Stimulated activated CD4-positive, alpha-beta T cell treated with anti-CD3 and anti-CD28 coated beads, Interleukin-1b, Interleukin-23, amount 100 ng/mL, for 4 hours (primary cell): ENCODE data around the gene VENTX.
"Not testable (repeated sequence)": the region's sequence is repeated elsewhere in the genome, so short reads cannot be mapped to it uniquely, and the experiment has no call there.

Experiments used
- DNase-seq, 2 donors: peaks; one replicate each; pipeline ENCODE4 v3.0.0-alpha.2; 2020; ENCODE audit warnings: low read depth in 2 of 2

Gene VENTX

GRCh38 chr10:133254421-133255120, 16.9 kb downstream of the VENTX start:
- no peak for DNase-seq

- no peak for DNase-seq
Measured at GRCh38 chr10:133255323-133255722, 17.7 kb downstream of the VENTX start.

DNA sequence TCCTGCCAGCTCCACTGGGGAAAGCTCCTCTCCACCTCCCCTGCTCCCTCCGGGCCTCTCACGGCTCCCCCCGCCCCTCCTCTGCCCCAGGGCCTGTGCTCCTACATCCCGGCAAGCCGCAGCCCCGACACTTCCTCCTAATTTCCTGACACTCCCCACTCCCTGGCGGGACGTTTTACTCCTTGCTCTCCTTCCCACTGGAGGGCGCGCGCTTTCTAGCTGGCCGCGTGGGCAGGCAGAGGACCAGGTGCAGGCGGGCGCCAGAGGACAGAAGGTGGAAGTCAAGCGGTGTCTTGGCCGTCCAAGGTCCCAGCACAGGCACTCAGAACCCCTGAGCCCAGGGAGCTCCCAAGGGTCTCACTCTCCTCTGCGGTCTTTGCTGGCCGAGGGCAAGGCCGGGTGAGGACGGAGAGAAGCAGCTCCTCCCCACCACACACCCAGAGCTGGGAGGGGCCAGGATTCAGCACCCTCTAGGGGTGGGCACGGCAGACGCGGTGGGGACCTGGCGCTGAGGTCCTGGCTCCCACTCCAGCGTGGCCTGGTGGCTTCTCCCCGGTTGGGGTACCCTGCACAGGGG, 19.9 kb downstream of the VENTX start:
- no peak for DNase-seq

GRCh38 chr10:133258066-133258817, 20.6 kb downstream of the VENTX start:
- DNase-seq = no peak

- DNase-seq = peak; percentile 58 to 74
Measured at GRCh38 chr10:133258818-133259601, 21.4 kb downstream of the VENTX start.

DNA sequence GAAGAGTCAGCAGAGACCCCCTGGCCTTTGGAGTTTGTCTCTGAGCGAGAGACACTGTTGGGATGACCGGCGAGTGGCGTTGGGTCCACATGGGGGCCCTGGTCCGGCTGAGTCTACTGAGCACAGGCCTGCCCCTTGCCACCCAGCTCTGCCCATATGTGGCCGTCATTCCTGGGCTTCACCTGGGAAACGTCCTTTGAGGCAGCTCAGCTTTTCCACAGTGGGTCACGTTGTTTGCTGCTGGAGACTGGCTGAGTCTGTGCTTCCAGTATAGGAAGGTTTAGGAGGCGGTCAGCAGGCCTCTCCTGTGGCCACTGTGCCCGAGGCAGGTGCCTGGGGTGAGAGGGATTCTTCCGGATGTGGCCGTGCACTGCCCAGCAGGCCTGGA, 21.9 kb downstream of the VENTX start:
- no peak for DNase-seq

DNA sequence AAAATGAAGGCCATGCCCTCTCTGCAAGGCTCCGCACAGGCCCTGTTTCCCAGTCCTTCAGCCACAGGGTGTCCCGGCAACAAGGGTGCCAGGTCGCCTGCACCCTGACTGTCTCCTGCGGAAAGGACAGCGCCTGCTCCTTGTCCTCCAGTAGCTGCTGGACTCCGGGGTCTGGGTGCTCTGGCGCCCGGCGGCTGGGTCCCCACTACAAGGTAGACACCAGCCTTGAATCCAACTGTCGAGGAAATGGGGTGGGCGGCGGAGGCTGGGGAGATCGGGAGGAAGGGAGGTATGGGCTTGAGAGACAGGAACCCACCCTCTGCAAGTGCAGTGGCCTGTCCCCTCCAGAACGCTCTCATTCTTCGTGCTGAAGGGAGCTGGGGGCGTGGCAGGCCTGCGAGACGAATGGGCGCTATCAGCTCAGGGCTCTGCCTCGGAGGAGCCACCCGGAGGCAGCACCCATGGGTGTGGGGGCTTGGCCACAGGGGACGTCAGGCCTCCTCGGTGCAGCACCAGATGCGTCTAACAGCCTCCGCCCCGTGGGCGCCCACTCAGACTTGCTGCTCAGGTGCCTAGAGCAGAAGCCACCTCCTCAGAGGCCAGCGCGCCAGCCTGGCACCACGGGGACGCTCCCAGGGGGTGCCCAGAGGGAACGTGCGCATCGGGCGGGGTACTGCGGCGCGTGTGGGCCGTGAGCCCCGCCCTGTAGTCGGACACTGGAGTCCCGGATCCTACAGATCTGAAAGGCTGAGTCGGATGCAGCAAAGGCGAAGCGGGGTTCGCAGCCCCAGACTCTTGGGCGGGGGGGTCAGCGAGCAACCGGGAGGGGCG, 23.5 kb downstream of the VENTX start:
- DNase-seq = peak; percentile 47 to 60

DNA sequence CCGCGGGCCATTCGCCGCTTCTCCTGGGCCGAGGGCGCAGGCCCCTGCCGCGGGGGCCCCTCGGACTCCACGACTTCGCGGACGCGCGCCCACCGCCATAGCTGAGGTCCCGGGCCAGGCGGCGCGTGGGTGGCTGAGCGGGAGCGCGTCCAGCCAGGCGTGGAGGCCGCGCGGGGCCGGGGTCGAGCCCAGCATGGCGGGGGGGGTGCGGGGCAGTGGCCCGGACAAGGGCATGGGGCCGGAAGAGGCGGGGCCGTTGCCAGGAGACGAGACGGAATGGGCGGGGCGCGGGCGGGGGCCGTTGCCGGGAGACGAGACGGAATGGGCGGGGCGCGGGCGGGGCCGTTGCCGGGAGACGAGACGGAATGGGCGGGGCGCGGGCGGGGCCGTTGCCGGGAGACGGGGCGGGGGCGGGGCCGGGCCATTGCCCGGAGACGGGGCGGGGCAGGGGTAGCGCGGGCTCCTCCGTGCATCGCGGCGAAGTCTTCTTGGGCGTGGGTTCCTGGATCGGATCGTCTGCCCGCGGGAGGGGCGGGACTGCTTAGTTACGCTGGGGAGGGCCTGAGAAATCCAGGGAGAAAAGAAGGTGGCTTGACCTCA, 24.2 kb downstream of the VENTX start:
- peak; percentile 80 to 82 for DNase-seq

DNA sequence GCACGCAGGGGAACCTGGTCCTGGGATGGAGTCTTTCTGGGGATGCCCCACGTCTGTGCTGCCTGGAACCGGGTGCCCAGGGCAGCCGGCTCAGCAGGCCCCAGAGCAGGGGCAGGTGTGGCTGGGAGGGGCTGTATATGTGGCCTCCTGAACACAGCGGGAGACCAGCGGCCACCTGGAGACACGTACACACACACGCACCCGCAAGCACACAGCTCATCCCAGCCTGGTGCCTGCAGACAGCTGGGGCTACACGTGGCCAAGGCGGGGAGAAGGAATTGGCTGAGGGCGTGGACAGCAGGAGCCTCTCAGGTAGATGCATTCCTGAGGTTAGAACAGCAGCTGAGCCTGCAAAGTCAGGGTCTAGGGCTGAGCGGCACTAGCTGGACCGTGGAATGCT, 25.0 kb downstream of the VENTX start:
- no peak for DNase-seq

DNA sequence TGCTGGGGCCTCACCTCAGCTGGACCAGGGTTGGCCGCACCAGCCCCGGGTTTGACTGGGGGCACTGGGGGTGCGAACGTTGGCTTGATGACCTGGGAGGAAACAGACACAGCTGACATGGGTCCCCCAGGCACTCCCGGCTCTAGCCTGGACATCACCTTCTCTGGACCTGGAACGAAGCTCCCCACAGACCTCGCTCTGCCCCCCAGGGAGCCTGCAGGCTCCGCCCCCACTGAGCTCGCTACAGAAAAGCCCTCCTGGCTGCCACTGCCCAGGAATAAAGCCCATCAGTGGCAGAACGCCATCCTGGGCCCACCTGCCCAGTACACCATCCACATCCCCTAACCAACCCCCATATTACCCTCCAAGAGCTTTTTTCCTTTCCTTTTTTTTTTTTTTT, 26.0 kb downstream of the VENTX start:
- DNase-seq = no peak

DNA sequence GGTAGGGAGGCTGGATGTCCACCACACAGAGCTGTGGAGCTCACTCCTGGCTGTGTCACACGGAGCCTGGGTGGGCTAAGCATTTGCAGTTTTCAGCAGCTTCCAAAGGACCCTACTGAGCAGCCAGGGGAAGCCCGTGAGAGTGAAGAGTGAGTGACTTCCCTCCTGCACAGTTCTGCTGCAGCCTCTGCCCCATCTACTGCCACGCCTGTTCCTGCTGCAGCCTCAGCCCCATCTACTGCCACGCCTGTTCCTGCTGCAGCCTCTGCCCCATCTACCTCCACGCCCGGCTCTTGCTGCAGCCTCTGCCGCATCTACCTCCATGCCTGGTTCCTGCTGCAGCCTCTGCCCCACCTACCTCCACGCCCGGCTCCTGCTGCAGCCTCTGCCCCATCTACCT, 26.8 kb downstream of the VENTX start:
- DNase-seq = no peak

GRCh38 chr10:133265052-133265451, 27.4 kb downstream of the VENTX start:
- DNase-seq = not testable (repeated sequence)

GRCh38 chr10:133266056-133266795, 28.6 kb downstream of the VENTX start:
- no peak for DNase-seq

- DNase-seq = no peak
Measured at GRCh38 chr10:133267293-133267692, 29.6 kb downstream of the VENTX start.

DNA sequence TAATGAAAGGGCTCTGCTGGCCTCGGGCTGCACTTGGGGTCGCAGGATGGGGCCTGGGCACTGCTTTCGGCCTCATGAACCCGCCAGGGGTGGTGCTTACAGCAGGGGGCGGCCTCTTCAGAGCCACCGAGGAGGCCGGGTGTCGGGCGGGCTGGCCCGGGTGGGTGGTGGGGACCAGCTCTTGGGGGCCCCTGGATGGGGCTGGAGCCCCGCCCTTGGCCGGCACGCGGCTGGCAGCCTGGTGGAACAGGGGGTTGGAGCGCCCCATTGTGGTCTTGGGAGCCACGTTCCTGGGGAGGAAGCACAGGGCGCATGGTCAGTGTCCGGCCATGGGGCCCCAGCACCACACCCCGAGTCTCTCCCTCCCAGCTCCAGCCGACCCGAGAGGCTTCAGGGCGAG, 30.2 kb downstream of the VENTX start:
- no peak for DNase-seq

GRCh38 chr10:133268532-133268931, 30.9 kb downstream of the VENTX start:
- DNase-seq = no peak

DNA sequence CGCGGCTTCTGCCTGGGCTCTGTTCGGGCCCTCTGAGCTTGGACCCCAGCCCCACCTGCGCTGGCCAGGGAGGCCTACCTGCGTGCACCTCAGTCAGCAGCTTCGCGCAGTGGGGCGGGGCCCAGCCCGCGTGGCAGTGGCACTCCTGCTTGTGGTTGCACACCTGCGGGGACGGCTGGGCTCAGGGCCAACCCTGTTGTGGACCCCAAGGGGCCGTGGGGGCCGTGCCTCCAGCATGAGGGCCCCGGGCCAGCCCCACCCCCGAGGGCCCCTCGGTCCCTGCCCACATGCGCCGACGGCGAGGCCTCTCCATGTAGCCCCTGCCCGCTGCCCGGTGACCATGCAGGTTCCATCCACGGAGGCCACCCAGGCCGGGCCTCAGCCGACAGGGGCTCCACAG, 31.7 kb downstream of the VENTX start:
- no peak for DNase-seq

DNA sequence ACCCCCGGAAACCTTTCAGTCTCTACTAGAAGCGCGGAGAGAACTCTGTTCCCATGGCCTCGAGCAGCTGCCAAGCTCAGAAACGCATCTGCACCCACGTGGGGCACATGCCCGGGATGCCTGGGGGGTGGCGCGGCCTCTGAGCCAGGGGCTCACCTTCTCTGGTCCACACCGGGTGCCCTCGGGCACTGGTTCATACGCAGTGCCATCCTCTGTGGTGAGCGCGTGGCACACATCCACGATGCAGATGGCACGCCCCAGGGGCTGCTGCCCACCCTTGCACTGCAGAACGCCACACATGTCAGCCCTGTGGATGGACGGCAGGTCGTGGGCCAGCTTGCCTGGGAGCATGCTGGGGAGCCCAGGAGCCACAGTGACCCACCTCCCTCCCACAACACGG, 32.5 kb downstream of the VENTX start:
- no peak for DNase-seq

DNA sequence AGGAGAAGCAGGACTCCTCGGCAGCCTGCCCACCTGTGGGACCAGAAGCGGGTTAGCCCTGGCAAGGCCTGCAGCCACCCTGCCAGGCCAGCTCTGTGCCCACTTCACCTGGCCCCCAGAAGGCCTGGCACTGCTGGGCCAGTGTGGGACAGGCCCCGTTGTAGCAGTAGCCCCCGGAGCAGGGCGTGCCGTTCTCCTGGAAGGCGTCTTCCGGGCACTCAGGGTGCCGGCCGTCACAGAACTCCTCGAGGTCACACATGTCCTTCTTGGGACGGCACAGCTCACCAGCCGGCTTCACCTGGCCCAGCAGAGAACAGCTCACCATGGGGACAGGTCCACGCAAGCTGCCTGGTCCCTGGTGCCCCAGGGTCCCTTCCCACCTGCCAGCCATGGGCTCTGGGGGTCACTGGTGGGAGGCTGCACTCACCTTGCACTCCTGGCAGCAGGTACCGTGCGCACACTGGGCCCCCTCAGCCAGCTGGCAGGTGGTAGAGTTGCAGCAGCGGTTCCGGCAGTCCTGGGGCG, 33.2 kb downstream of the VENTX start:
- no peak for DNase-seq
